SU-DHL-6 (cell line): ENCODE measurements around the gene PDPR.
"Not testable (repeated sequence)": the region's sequence is repeated elsewhere in the genome, so short reads cannot be mapped to it uniquely, and the experiment has no call there.

ENCODE experiments used
- H2AFZ ChIP-seq: fragments of 200-600 bp; sonication (generic); 2 replicates; pipeline ENCODE4 v1.6.1; 2014; ENCODE audit warnings: low read depth, mild to moderate bottlenecking, moderate library complexity, mixed read lengths, antibody characterized with exemption, low read length; ENCODE audit not compliant: severe bottlenecking
- H3F3A ChIP-seq: fragments of 200-600 bp; shearing (Covaris generic); 2 replicates; pipeline ENCODE4 v1.6.0; 2016; ENCODE audit warnings: antibody characterized with exemption, mild to moderate bottlenecking; ENCODE audit not compliant: insufficient read depth
- H3K27ac ChIP-seq: fragments of 200-600 bp; sonication (generic); 2 replicates; pipeline ENCODE4 v1.5.1; 2016; ENCODE audit warnings: low read depth, mild to moderate bottlenecking, low read length, moderate library complexity, mixed read lengths
- H3K27me3 ChIP-seq: fragments of 200-600 bp; sonication (generic), shearing (Covaris generic); 2 replicates; pipeline ENCODE4 v1.6.0; 2014; ENCODE audit warnings: mild to moderate bottlenecking, low read length
- H3K36me3 ChIP-seq: fragments of 200-600 bp; sonication (generic); 2 replicates; pipeline ENCODE4 v1.6.1; 2014; ENCODE audit warnings: mild to moderate bottlenecking, low read length, mixed read lengths
- H3K4me2 ChIP-seq: fragments of 300-600, 200-600 bp; shearing (Covaris generic), sonication (generic); 2 replicates; pipeline ENCODE4 v1.6.0; 2014; ENCODE audit warnings: low read length, low read depth, mild to moderate bottlenecking; ENCODE audit not compliant: poor library complexity, severe bottlenecking
- H3K4me3 ChIP-seq: fragments of 200-600 bp; sonication (generic); 2 replicates; pipeline ENCODE4 v1.5.1; 2014; ENCODE audit warnings: antibody characterized with exemption, low read length, mild to moderate bottlenecking, mixed read lengths; ENCODE audit not compliant: insufficient read depth, poor library complexity, severe bottlenecking
- H3K79me2 ChIP-seq: fragments of 200-600 bp; sonication (generic); 2 replicates; pipeline ENCODE4 v1.6.1; 2014; ENCODE audit warnings: mild to moderate bottlenecking, low read length, moderate library complexity; ENCODE audit not compliant: insufficient read depth
- H3K9ac ChIP-seq: fragments of 200-600 bp; sonication (generic); 2 replicates; pipeline ENCODE4 v1.7.0; 2014; ENCODE audit warnings: mild to moderate bottlenecking, low read length
- H3K9me2 ChIP-seq: fragments of 200-600 bp; sonication (generic); replicated peaks from 2 replicates; pipeline ENCODE4 v1.6.1; 2014; ENCODE audit warnings: low read length; ENCODE audit not compliant: insufficient read depth
- H3K9me3 ChIP-seq: fragments of 200-600 bp; sonication (generic); 2 replicates; pipeline ENCODE4 v1.6.1; 2014; ENCODE audit warnings: low read length, mixed read lengths; ENCODE audit not compliant: insufficient read depth
- H4K20me1 ChIP-seq: fragments of 200-600 bp; sonication (generic); 2 replicates; pipeline ENCODE4 v1.6.1; 2014; ENCODE audit warnings: low read depth, mild to moderate bottlenecking, antibody characterized with exemption, low read length, moderate library complexity, mixed read lengths

PDPR gene

DNA sequence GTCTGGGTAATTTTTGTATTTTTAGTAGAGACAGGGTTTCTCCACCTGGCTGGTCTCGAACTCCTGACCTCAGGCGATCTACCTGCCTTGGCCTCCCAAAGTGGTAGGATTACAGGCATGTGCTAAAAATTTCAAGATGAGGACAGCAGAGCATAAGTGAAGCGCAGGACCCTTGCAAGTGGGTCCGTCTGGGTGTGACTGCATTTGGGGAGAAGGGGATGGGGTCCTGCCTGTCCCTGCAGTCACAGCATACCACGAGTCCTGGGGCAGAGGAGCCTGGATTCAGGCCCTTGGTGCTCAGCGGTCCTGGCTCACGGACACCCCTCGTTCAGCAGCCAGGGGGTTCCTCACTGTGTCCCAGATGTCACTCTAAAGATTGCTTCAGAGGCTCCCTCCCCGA, 84.1 kb downstream of the PDPR start:
- not testable (repeated sequence) for H3K9ac ChIP-seq, H2AFZ ChIP-seq, H3K36me3 ChIP-seq, H3K9me2 ChIP-seq, H3K79me2 ChIP-seq, H3K9me3 ChIP-seq, H3K27ac ChIP-seq, H4K20me1 ChIP-seq, H3K4me3 ChIP-seq, H3K4me2 ChIP-seq, H3K27me3 ChIP-seq, H3F3A ChIP-seq

GRCh38 chr16:70198666-70199065, 84.5 kb downstream of the PDPR start:
- H3K27me3 ChIP-seq, H3K4me2 ChIP-seq, H4K20me1 ChIP-seq, H3K9me3 ChIP-seq, H3K36me3 ChIP-seq, H3F3A ChIP-seq, H3K9me2 ChIP-seq, H3K79me2 ChIP-seq, H3K27ac ChIP-seq, H3K4me3 ChIP-seq, H2AFZ ChIP-seq, H3K9ac ChIP-seq: not testable (repeated sequence)

DNA sequence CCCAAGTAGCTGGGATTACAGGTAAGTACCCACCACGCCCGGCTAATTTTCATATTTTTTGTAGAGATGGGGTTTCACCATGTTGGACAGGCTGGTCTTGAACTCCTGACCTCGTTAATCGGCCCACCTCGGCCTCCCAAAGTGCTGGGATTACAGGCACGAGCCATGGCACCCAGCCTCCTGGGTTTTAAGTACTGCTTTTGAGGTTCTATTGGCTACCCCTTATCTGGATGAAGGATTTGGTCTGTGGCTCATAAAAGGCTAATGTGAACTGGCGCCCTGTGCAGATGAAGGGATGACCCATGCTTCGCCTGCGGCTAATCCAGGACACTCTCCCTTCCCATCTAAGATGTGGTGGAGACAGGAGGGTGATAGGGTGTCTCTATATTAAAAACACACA, 85.0 kb downstream of the PDPR start:
- not testable (repeated sequence) for H4K20me1 ChIP-seq

GRCh38 chr16:70200063-70200462, 85.9 kb downstream of the PDPR start:
- H3K9ac ChIP-seq, H2AFZ ChIP-seq, H3K9me2 ChIP-seq, H3K27ac ChIP-seq, H3K27me3 ChIP-seq, H3K79me2 ChIP-seq, H3K36me3 ChIP-seq, H3K4me2 ChIP-seq, H3F3A ChIP-seq, H3K9me3 ChIP-seq, H4K20me1 ChIP-seq, H3K4me3 ChIP-seq: not testable (repeated sequence)

More for the DNA sequence above, 85.0 kb downstream of the PDPR start:
- not testable (repeated sequence) for H3K9me3 ChIP-seq, H3K4me2 ChIP-seq, H3K9ac ChIP-seq, H3K79me2 ChIP-seq, H3K27ac ChIP-seq, H3K4me3 ChIP-seq, H3F3A ChIP-seq, H3K36me3 ChIP-seq, H3K27me3 ChIP-seq, H2AFZ ChIP-seq, H3K9me2 ChIP-seq

- H3K4me2 ChIP-seq, H3F3A ChIP-seq, H4K20me1 ChIP-seq, H3K79me2 ChIP-seq, H3K27me3 ChIP-seq, H3K27ac ChIP-seq, H3K9ac ChIP-seq, H3K9me3 ChIP-seq, H2AFZ ChIP-seq, H3K9me2 ChIP-seq, H3K4me3 ChIP-seq, H3K36me3 ChIP-seq: not testable (repeated sequence)
Observed at GRCh38 chr16:70203508-70203907, 89.4 kb downstream of the PDPR start.

GRCh38 chr16:70204010-70204409, 89.9 kb downstream of the PDPR start:
- not testable (repeated sequence) for H3K9me3 ChIP-seq, H4K20me1 ChIP-seq, H3K9ac ChIP-seq, H2AFZ ChIP-seq, H3K36me3 ChIP-seq, H3K4me2 ChIP-seq, H3K79me2 ChIP-seq, H3K27ac ChIP-seq, H3F3A ChIP-seq, H3K27me3 ChIP-seq, H3K4me3 ChIP-seq, H3K9me2 ChIP-seq

GRCh38 chr16:70204668-70205405, 90.7 kb downstream of the PDPR start:
- H3K9me2 ChIP-seq, H3K4me3 ChIP-seq, H3K9ac ChIP-seq, H4K20me1 ChIP-seq, H2AFZ ChIP-seq, H3K79me2 ChIP-seq, H3K36me3 ChIP-seq, H3K27me3 ChIP-seq, H3K27ac ChIP-seq, H3K4me2 ChIP-seq, H3F3A ChIP-seq, H3K9me3 ChIP-seq: not testable (repeated sequence)

DNA sequence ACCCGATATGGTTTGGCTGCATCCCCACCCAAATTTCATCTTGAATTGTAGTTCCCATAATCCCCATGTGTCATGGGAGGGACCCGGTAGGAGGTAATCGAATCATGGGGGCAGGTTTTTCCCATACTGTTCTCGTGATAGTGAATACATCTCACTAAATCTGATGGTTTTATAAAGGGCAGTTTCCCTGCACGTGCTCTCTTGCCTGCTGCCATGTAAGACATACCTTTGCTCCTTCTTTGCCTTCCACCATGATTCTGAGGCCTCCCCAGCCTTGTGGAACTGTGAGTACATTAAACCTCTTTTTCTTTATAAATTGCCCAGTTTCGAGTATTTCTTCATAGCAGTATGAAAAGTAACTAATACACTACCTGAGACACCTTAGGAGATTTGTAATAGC, 92.2 kb downstream of the PDPR start:
- not testable (repeated sequence) for H3F3A ChIP-seq, H2AFZ ChIP-seq, H3K27ac ChIP-seq, H3K9ac ChIP-seq, H3K27me3 ChIP-seq, H3K9me2 ChIP-seq, H3K4me2 ChIP-seq, H4K20me1 ChIP-seq, H3K36me3 ChIP-seq, H3K4me3 ChIP-seq, H3K79me2 ChIP-seq, H3K9me3 ChIP-seq
